ENCODE data around the gene PRC1. TPM values are rescaled to one million over a fixed set of nuclear protein-coding genes. Genes with fewer than 3 reads are reported as not detected.

The PRC1 gene
- total RNA-seq, 1 experiment from 2014 or later, result 311 TPM

DNA sequence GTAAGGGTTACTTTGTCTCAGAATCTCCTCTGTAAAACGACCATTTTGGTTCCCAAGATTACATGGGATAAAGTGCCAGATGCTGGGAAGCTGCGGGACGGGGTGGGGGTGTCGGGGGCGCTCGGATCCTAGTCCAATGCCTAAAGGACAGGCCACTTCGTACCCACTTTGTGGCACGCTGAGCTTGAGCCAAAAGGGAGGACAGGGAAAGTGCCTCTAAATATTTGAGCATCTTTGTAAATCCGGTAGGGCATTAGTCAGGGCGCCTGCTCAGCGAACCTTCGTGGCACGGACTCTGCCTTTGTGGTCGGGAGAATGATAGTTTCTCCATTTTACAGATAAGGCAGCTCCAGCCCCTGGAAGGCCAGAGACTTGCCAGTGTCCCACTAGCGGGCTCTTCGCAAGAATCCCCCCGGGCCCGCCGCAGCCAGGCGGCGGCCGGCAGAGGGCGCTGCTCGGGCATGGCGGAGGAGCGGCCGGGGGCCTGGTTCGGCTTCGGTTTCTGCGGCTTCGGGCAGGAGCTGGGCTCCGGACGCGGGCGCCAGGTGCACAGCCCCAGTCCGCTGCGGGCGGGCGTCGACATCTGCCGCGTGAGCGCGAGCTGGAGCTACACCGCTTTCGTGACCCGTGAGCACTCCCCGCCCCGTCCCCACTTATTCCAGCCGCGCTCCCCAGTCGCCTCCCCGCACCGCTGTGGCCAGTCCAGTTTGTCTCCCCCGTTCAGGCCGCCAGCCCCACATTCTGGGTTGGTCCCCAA, 37.9 kb downstream of the PRC1 start:
- no peak for DNase-seq (ENCODE audit: low spot score)

DNA sequence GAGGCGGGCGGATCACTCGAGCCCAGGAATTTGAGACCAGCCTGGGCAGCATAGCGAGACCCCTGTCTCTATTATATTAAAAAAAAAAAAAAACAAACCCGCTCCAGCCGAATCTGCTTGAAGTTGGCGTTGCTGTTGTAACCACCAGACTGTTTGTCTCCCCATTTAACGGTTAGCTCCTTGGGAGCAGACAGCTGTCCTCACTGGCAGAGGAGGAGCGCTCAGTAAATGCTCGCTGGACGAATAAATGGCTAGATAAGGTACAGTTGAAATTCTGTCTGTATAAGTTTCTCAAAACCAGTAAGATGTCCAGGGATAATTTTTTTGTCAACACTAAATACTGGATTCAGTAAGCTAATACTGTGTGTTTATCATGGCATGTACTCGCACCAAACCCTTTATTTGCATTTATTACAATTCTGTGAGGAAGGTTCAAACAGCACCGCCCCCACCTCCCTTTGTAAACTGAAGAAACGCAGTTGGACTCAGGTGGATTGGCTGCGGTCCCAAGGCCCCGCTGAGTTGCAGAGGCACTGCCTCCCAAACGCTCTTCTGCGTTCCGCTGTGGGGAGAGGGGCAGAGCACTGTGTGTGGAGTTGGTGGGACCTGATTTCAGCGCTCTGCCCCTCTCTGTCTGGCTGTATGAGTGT, 38.6 kb downstream of the PRC1 start:
- no peak for DNase-seq (ENCODE audit: low spot score)

DNA sequence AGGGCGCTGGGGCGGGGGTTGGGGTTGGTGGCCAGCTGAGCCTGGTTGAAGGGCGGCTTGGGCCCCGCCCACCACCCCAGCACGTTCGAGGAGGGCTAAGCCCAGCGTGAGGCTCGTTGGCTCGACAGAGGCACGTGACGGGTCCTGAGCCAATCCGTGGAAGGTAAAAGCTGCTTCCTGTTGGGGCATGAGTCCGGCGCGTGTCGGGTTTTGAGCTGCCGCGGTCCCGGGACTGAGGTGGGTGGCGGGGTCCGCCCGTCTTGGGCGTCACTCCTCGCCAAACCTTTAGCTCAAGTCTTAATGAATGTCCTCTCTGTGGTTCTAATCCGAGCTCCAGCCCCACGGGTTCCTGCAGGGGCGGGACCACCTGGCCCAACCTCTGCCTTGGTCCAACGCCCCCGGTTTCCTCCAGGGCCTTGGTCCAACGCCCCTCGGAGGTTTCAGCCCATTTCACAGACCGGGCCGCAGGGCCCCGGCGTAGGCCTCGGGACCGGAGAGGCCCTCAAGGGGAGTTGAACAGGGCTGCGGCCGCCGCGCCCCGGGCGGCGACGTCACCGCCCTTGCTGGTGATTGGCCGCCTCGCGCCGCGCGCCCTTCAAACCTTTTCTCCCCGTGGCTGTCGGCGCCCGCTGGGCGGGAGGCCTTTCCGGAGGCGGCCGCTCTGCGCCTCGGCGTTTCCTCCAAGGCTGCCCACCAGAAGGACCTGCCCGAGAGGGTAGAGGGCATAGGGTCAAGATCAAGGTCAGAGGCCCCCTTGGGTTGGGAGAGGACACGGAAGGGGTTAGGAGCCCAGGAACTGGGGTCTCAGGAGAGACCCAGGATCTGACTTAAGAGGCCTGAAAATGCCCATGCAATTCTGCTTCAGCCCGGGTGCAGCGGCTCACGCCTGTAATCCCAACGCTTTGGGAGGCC, 39.4 kb downstream of the PRC1 start, which contains the start of gene RCCD1:
Gene RCCD1, plus strand, starts transcription at position 173 of the 912 bp plus-strand sequence. CDS start 1,851 bp downstream, outside the sequence.
- peak; percentile 70 for DNase-seq (ENCODE audit: low spot score)

DNA sequence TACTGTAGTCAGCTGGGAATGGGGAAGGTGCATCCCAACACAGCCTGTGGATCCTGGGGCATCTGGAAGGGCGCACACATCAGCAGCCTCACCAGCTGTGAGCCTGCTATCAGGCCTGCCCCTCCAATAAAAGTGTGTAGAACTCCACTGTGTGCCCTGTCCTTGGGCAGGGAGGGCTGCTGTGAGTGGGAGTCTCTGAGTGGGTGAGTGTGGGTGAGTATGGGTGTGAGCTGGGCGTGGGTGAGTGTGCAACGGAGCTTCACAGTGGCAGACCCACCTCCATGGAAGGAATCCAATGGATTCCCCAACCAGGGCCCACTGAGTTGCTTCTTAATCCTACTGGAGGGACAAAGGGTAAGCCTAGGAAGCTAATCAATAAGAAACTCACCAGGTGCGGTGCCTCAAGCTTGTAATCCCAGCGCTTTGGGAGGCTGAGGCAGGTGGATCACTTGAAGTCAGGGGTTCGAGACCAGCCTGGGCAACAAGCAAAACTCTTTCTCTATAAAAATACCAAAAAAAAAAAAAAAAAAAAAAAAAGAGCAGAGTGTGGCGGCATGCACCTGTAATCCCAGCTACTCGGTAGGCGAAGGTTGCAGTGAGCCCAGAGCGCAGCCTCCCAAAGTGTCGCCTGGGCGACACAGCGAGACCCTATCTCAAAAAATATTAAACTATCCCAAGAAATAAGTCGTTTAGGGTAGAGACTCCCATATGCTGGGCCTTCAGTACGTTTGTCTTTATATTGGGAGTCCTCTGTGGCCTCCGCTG, 40.2 kb downstream of the PRC1 start:
- no peak for DNase-seq (ENCODE audit: low spot score)

DNA sequence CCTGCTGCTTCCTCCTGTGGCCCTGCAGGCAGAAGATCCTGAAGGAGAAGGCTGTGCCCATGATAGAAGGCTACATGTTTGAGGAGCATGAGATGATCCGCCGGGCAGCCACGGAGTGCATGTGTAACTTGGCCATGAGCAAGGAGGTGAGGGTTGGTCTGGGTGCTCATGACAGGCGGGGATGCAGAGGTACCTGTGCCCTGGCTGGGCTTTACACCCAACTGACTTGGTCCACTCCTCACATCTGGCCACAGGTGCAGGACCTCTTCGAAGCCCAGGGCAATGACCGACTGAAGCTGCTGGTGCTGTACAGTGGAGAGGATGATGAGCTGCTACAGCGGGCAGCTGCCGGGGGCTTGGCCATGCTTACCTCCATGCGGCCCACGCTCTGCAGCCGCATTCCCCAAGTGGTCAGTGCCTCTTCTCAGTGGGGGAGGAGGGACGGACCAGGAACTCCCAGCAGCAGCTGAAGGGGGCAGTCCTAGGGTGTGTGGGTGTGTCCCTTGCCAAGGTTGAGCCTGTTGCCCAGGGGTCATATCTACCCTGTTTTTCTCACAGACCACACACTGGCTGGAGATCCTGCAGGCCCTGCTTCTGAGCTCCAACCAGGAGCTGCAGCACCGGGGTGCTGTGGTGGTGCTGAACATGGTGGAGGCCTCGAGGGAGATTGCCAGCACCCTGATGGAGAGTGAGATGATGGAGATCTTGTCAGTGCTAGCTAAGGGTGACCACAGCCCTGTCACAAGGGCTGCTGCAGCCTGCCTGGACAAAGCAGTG, 41.2 kb downstream of the PRC1 start:
- no peak for DNase-seq (ENCODE audit: low spot score)

DNA sequence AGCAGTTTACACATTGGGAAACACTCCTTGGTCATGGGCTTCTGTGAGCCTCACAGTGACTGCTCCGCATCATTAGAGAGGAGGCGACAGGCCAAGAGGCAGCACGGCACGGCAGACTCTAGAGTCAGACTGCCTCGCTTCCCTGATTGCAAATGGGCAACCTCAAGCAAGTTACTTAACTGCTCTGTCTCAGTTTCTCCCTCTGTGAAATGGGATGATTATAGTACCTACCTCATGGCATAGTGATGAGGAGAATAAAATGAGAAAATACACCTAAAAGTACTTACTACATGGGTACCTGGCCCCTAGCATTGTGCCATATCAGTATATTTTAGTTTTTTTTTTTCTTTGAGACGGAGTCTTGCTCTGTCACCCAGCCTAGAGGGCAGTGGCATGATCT, 43.7 kb downstream of the PRC1 start:
- DNase-seq (ENCODE audit: low spot score), result no peak

DNA sequence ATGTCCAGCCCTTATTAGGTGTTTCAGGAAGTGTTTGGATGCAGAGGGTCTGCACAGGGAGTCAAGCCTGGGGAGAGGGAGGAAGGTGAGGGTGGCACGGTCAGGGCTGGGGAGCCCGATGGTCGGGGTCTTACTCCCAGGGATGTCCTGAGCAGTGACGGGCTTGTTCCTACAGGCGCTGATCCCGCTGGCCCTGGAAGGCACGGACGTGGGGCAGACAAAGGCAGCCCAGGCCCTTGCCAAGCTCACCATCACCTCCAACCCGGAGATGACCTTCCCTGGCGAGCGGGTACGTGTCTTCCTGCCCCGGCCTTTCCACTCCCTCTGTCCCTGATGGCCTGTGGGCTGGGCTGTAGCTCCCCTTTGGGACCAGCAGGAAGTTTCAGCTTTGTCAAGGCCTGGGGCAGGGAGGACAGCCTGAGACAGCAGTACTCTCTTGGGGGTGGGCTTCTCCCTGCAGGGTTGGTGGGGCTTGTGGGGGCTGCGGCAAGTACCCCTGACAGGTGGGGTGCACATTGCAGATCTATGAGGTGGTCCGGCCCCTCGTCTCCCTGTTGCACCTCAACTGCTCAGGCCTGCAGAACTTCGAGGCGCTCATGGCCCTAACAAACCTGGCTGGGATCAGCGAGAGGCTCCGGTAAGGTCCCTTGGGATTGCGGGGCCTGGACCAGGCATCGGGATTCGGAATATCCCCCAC, 44.2 kb downstream of the PRC1 start:
- DNase-seq (ENCODE audit: low spot score), result no peak

DNA sequence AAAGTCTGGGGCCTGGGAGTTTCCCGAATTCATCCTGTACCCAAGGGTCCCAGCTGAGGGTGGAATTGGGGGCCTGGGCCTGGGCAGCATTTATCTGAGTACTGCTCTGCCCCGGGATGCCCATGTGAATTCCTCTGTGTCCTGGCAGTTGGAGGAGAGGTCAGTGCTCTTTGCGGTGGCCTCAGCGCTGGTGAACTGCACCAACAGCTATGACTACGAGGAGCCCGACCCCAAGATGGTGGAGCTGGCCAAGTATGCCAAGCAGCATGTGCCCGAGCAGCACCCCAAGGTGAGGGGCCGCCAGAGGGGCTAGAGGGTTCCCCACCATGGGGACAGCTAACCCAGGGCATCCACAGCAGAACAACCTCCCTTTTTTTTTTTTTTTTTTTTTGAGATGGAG, 45.8 kb downstream of the PRC1 start:
- no peak for DNase-seq (ENCODE audit: low spot score)

DNA sequence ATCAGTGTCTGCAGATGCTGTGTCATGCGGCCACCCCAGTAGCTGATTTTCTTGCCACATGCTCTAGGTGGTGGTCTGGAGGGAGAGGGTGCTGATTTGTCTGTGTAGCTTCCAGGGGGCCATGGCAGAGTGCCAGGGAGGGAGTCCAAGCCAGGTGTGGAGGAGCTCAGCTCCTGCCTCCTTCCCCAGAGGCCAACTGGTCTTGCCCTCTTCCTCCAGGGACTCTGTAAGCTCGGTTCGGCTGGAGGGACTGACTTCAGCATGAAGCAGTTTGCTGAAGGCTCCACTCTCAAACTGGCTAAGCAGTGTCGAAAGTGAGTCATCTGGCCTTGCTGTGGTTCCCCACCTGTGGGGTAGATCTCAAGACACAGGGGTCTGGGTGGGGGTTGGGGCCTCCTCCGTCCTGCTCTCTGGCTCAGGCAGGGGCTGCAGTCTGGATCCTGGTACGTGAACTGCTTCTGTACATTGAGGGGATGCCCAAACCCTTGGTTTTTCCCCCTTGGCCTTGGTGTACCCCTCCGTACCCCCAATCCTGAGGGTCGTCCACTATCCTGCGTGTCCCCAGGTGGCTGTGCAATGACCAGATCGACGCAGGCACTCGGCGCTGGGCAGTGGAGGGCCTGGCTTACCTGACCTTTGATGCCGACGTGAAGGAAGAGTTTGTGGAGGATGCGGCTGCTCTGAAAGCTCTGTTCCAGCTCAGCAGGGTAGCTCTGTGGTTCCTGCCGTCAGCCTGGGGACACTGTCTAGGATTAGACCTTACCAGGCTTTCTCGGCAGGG, 46.6 kb downstream of the PRC1 start:
- no peak for DNase-seq (ENCODE audit: low spot score)

DNA sequence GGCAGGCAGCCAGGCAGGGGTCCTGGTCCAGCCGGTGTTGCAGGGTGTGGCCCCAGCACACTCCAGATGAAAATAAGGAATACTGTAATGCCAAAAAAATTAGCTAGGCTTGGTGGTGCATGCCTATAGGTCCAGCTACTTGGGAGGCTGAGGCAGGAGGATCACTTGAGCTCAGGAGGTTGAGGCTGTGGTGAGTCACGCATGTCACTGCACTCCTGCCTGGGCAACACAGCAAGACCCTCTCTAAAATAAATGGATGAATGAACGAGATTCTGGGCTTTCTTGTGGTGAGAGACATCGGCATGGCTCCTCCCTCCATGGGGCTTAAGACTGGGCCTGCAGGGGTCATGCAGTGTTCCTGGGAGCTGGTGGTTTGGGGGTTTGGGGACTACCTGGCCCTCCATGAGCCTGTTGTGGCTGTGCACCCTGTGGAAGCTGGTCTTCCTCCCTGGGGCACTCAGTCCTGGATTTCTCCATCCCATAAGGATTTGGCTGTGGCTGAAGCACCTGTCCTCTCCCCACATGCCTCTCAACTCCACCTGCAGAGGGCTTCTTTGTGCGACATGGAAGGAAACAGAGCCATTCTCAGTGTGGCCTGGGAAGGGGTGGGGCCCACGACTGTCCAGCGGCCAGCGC, 47.3 kb downstream of the PRC1 start:
- no peak for DNase-seq (ENCODE audit: low spot score)

DNA sequence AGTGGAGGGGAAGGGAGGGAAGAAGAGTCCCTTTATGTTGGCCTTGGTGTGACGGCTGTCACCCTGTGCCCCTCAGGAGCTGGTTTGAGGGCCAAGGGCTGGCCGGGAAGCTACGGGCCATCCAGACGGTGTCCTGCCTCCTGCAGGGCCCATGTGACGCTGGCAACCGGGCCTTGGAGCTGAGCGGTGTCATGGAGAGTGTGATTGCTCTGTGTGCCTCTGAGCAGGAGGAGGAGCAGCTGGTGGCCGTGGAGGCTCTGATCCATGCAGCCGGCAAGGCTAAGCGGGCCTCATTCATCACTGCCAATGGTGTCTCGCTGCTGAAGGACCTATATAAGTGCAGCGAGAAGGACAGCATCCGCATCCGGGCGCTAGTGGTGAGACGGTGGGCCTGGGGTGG, 47.8 kb downstream of the PRC1 start:
- no peak for DNase-seq (ENCODE audit: low spot score)

DNA sequence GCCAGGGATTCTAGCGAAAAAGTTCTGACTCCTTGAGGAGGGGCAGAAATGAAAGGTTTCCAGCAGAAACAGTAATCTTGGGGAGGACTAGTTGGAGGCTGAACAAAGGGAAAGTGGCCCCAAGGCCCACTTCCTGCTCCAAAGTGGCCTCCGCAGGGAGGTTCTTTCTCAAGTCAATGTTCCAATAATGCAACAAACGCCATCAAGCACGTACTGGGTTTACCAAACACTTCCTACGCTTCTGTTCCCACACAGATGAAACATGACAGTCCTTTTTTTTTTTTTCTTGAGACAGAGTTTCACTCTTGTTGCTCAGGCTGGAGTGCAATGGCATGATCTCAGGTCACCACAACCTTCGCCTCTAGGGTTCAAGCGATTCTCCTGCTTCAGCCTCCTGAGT, 49.2 kb downstream of the PRC1 start:
- DNase-seq (ENCODE audit: low spot score), result no peak

DNA sequence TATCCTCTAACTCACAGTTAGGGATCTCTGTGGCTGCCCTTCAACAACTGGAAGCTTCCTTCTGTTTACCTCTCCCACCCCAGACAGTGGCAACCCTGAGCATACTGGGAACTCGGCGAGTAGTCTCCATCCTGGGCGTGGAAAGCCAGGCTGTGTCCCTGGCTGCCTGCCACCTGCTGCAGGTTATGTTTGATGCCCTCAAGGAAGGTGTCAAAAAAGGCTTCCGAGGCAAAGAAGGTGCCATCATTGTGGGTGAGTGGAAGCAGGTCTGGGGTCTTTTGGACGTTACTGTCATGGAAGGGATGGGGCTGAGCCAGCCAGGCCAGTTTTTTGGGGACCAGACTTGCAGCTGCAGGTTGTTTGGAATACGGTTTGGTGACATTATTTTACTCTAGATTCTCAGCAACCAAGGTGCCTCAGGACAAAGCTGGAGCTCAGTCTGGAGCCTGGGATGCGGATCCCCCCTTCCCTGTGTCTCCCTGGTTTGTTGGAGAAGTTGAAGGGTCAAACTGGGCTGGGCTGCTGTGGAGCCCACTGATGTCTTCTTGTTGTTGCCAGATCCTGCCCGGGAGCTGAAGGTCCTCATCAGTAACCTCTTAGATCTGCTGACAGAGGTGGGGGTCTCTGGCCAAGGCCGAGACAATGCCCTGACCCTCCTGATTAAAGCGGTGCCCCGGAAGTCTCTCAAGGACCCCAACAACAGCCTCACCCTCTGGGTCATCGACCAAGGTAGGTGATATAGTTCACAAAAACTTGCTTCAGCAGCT, 51.8 kb downstream of the PRC1 start:
- no peak for DNase-seq (ENCODE audit: low spot score)

DNA sequence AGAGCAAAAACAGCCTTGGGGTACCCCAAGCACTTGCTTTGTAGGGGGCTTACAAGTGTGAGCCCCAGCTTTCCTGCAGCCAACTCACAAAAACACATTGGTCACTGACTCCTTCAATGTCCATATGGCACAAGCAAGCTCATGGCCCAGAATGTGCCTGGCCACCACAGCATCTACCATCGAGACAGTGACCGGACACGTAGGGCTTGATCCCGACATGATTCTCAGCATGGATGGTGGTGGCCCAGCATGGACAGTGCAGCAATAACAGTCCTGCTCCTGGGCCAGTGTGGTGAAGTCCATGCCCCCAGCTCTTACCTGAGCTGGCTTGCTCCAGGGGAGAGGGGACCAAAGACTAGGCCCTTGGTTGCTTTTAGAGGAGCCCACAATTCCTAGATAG, 53.3 kb downstream of the PRC1 start:
- DNase-seq (ENCODE audit: low spot score), result no peak

DNA sequence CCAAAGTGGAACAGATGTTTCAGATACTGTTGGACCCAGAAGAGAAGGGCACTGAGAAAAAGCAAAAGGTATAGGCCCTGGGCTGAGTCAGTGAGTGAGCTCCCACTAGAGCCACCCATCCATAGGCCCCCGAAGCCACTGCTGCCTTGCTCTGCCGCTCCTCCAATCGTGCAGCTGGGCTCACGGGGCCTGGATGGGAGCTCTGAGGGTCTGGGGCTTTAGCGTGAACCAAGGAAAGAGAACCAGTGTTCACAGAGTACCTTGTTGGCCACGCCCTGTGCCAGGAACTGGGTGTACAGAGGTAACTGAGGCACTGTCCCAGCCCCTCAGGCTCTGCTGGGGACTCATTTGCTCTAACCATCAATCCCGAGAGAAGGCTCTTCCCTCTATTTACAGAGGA, 54.6 kb downstream of the PRC1 start:
- no peak for DNase-seq (ENCODE audit: low spot score)

DNA sequence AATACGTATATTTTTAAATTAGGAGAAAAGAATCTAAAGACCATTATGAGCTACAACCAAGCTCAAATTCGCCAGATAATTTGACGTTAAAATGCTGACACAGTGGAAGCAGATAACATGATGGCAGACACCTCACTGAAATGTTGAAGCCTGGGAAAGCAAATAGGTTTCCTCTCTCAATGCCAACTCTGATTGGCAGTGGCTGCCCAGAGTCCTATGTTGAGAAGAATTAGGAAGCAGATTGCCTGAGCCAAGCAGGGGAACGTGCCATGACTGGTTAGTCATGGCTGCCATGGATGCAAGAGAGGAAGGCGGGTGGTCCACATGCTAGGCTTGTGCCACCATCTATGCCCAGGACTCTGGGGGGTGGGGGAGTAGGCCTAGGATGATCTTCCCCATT, 56.1 kb downstream of the PRC1 start:
- no peak for DNase-seq (ENCODE audit: low spot score)

DNA sequence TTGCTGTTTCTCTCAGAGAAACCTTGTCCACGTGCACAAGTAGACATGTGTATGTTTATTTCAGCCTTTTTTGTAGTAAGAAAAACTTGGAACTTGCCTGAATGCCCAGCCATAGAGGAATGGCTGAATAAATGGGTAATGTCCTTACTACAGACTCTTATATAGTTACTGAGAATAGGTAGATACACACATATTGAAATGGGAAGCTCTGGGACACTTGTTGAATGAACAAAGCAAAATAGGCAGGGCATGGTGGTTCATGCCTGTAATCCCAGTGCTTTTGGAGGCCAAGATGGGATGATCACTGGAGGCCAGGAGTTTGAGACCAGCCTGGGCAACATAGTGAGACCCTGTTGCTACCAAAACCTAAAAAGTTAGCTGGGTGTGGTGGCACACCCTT, 57.5 kb downstream of the PRC1 start:
- DNase-seq (ENCODE audit: low spot score), result no peak
